ENCODE results near the gene TGFB1I1. TPM values are rescaled to one million over a fixed set of nuclear protein-coding genes. Genes with fewer than 3 reads are reported as not detected.

The TGFB1I1 gene
- total and polyA plus RNA-seq, 2 experiments from 2014 or later, result 4.1 to 4.2 TPM

DNA sequence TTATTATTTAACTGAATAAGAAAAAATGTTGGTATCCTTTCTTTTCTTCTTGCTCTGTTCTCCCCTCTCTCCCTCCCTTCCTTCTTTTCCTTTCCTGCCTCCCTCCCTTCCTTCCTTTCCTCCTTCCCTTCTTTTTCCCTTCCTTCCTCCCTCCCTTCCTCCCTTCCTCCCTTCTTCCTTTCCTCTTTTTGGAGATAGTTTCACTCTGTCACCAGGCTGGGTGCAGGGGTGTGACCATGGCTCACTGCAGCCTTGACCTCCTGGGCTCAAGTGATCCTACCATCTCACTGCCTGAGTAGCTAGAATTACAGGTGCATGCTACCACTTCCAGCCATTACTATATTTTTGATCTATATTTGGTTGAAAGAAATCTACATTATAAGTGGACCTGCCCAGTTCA, 41.9 kb downstream of the TGFB1I1 start:
- Histone ChIP-seq H4K20me1 (replicated peaks; ENCODE audit: insufficient read depth) (no peaks in the 10 kb centered on the region), H3K4me2 (no peak overlapping the region), H3K9me2 (ENCODE audit: insufficient read depth) (no peaks in the 10 kb centered on the region), H3K36me3 (ENCODE audit: insufficient read depth) (no peaks in the 10 kb centered on the region; the same call in 1 of the 2 replicates), H3K79me2 (replicated peaks; ENCODE audit: insufficient read depth) (no peaks in the 10 kb centered on the region), H3K27ac (ENCODE audit: low read depth) (no peak overlapping the region), H3K4me1 (ENCODE audit: insufficient read depth) (peaks cover 4% of the 10 kb centered on the region; the same call in 1 of the 2 replicates), H3F3A (replicated peaks; ENCODE audit: low read depth) (no peaks in the 10 kb centered on the region), H2AFZ (no peak overlapping the region), H3K27me3 (ENCODE audit: insufficient read depth) (no peaks in the 10 kb centered on the region), H3K4me3 (no peak overlapping the region)
- Mint-ChIP-seq H3K27me3 (ENCODE audit: insufficient read depth, low read depth, poor library complexity) (peaks cover 2% of the 10 kb centered on the region), H3K4me1 (peaks cover 22% of the 10 kb centered on the region; the same call in 2 of the 3 replicates), H3K9me3 (peaks cover 22% of the 10 kb centered on the region), H3K27ac (no peak overlapping the region), H3K36me3 (ENCODE audit: low read depth) (peaks cover 8% of the 10 kb centered on the region; the same call in 2 of the 3 replicates), H3K4me3 (no peak overlapping the region)
- TF ChIP-seq STAT1 (IDR thresholded peaks at IDR 0.05; ENCODE audit: unreplicated experiment) (no peak), JUNB (IDR thresholded peaks at IDR 0.05; ENCODE audit: unreplicated experiment) (no peak), NANOG (IDR thresholded peaks at IDR 0.05; ENCODE audit: borderline replicate concordance) (no peak), EZH2 (IDR thresholded peaks at IDR 0.05; ENCODE audit: low read depth, unreplicated experiment) (no peak), CREB1 (CRISPR knock-in tag; IDR thresholded peaks at IDR 0.05; ENCODE audit: low read depth) (no peak), ZNF331 (CRISPR knock-in tag; IDR thresholded peaks at IDR 0.05; ENCODE audit: low read depth) (no peak)
- ATAC-seq, result no peak
- DNase-seq (ENCODE audit: low spot score), result no peak

- H3K27ac Mint-ChIP-seq, result peak overlapping the region; percentile 75; the same call in 1 of the 2 replicates
- TF ChIP-seq JUNB (IDR thresholded peaks at IDR 0.05; ENCODE audit: unreplicated experiment) (no peak), CREB1 (CRISPR knock-in tag; IDR thresholded peaks at IDR 0.05; ENCODE audit: low read depth) (no peak), POLR2AphosphoS5 (IDR thresholded peaks at IDR 0.05; ENCODE audit: low read depth) (no peak), ZNF114 (CRISPR knock-in tag; IDR thresholded peaks at IDR 0.05) (no peak), EZH2phosphoT487 (IDR thresholded peaks at IDR 0.05; ENCODE audit: unreplicated experiment) (no peak), NANOG (IDR thresholded peaks at IDR 0.05; ENCODE audit: borderline replicate concordance) (no peak), ZNF331 (CRISPR knock-in tag; IDR thresholded peaks at IDR 0.05; ENCODE audit: low read depth) (no peak), ETS1 (IDR thresholded peaks at IDR 0.05) (no peak), STAT1 (IDR thresholded peaks at IDR 0.05; ENCODE audit: unreplicated experiment) (no peak)
- TF ChIP-seq, protein P1, sequence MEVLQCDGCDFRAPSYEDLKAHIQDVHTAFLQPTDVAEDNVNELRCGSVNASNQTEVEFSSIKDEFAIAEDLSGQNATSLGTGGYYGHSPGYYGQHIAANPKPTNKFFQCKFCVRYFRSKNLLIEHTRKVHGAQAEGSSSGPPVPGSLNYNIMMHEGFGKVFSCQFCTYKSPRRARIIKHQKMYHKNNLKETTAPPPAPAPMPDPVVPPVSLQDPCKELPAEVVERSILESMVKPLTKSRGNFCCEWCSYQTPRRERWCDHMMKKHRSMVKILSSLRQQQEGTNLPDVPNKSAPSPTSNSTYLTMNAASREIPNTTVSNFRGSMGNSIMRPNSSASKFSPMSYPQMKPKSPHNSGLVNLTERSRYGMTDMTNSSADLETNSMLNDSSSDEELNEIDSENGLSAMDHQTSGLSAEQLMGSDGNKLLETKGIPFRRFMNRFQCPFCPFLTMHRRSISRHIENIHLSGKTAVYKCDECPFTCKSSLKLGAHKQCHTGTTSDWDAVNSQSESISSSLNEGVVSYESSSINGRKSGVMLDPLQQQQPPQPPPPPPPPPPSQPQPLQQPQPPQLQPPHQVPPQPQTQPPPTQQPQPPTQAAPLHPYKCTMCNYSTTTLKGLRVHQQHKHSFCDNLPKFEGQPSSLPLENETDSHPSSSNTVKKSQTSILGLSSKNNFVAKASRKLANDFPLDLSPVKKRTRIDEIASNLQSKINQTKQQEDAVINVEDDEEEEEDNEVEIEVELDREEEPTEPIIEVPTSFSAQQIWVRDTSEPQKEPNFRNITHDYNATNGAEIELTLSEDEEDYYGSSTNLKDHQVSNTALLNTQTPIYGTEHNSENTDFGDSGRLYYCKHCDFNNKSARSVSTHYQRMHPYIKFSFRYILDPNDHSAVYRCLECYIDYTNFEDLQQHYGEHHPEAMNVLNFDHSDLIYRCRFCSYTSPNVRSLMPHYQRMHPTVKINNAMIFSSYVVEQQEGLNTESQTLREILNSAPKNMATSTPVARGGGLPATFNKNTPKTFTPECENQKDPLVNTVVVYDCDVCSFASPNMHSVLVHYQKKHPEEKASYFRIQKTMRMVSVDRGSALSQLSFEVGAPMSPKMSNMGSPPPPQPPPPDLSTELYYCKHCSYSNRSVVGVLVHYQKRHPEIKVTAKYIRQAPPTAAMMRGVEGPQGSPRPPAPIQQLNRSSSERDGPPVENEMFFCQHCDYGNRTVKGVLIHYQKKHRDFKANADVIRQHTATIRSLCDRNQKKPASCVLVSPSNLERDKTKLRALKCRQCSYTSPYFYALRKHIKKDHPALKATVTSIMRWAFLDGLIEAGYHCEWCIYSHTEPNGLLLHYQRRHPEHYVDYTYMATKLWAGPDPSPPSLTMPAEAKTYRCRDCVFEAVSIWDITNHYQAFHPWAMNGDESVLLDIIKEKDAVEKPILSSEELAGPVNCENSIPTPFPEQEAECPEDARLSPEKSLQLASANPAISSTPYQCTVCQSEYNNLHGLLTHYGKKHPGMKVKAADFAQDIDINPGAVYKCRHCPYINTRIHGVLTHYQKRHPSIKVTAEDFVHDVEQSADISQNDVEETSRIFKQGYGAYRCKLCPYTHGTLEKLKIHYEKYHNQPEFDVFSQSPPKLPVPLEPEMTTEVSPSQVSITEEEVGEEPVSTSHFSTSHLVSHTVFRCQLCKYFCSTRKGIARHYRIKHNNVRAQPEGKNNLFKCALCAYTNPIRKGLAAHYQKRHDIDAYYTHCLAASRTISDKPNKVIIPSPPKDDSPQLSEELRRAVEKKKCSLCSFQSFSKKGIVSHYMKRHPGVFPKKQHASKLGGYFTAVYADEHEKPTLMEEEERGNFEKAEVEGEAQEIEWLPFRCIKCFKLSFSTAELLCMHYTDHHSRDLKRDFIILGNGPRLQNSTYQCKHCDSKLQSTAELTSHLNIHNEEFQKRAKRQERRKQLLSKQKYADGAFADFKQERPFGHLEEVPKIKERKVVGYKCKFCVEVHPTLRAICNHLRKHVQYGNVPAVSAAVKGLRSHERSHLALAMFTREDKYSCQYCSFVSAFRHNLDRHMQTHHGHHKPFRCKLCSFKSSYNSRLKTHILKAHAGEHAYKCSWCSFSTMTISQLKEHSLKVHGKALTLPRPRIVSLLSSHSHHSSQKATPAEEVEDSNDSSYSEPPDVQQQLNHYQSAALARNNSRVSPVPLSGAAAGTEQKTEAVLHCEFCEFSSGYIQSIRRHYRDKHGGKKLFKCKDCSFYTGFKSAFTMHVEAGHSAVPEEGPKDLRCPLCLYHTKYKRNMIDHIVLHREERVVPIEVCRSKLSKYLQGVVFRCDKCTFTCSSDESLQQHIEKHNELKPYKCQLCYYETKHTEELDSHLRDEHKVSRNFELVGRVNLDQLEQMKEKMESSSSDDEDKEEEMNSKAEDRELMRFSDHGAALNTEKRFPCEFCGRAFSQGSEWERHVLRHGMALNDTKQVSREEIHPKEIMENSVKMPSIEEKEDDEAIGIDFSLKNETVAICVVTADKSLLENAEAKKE (CRISPR knock-in tag; IDR thresholded peaks at IDR 0.05), result no peak
These were observed 45.9 kb downstream of the TGFB1I1 start for GRCh38 chr16:31517800-31518402.

More at GRCh38 chr16:31517800-31518402, 45.9 kb downstream of the TGFB1I1 start:
- ATAC-seq (peak; percentile 40), DNase-seq (ENCODE audit: low spot score) (no peak)
- no peaks in the 10 kb centered on the region for H3K27me3 ChIP-seq (ENCODE audit: insufficient read depth)
- H3K4me2 ChIP-seq, result no peak overlapping the region
- H3K4me3 ChIP-seq, result no peak overlapping the region
- H3K27ac ChIP-seq (ENCODE audit: low read depth), result no peak overlapping the region
- H4K20me1 ChIP-seq (replicated peaks; ENCODE audit: insufficient read depth), result no peaks in the 10 kb centered on the region
- no peak overlapping the region for H2AFZ ChIP-seq
- no peaks in the 10 kb centered on the region for H3K4me1 ChIP-seq (ENCODE audit: insufficient read depth)
- Mint-ChIP-seq H3K36me3 (ENCODE audit: low read depth) (peaks cover 8% of the 10 kb centered on the region; the same call in 2 of the 3 replicates), H3K4me3 (no peak overlapping the region; the same call in 2 of the 3 replicates), H3K4me1 (peaks cover 28% of the 10 kb centered on the region), H3K27me3 (ENCODE audit: insufficient read depth, low read depth, poor library complexity) (no peaks in the 10 kb centered on the region), H3K9me3 (peaks cover 22% of the 10 kb centered on the region)
- H3K36me3 ChIP-seq (ENCODE audit: insufficient read depth), result no peaks in the 10 kb centered on the region; the same call in 1 of the 2 replicates
- no peaks in the 10 kb centered on the region for H3K9me2 ChIP-seq (ENCODE audit: insufficient read depth)
- no peaks in the 10 kb centered on the region for H3F3A ChIP-seq (replicated peaks; ENCODE audit: low read depth)
- no peaks in the 10 kb centered on the region for H3K79me2 ChIP-seq (replicated peaks; ENCODE audit: insufficient read depth)

Data from GM23338 (cell line).